SK-N-MC (cell line): ENCODE results near the gene ONECUT3.

Source experiments
- DNase-seq: peaks from one replicate; pipeline ENCODE4 v3.0.0-alpha.2; 2011; ENCODE audit warnings: low read depth, low spot score
- H3K27ac ChIP-seq: fragments of 200-600 bp; sonication (generic); 2 replicates; pipeline ENCODE4 v1.5.1; 2016; ENCODE audit warnings: mixed run types
- H3K36me3 ChIP-seq: fragments of 200-600 bp; sonication (generic); 2 replicates; pipeline ENCODE4 v1.6.1; 2017; ENCODE audit warnings: antibody characterized with exemption, low read length, mixed read lengths; ENCODE audit not compliant: insufficient read depth
- H3K4me3 ChIP-seq: fragments of 200-600 bp; sonication (generic); 2 replicates; pipeline ENCODE4 v1.5.1; 2016
- H3K9ac ChIP-seq: fragments of 200-600 bp; sonication (generic); 2 replicates; pipeline ENCODE4 v1.8.0; 2017; ENCODE audit warnings: mixed run types, mixed read lengths; ENCODE audit not compliant: insufficient read length
- H3K9me3 ChIP-seq: fragments of 200-600 bp; sonication (generic); 2 replicates; pipeline ENCODE4 v1.6.1; 2017; ENCODE audit warnings: low read depth, mild to moderate bottlenecking, antibody characterized with exemption, low read length, moderate library complexity, mixed read lengths
- EZH2 ChIP-seq: fragments of 200-600 bp; sonication (generic); IDR thresholded peaks from one replicate; pipeline ENCODE4 v1.6.1; 2017; ENCODE audit warnings: antibody characterized with exemption
- FOXP2 ChIP-seq: optimal IDR thresholded peaks from 2 replicates; pipeline ENCODE3; 2011; ENCODE audit warnings: mild to moderate bottlenecking, moderate library complexity; ENCODE audit not compliant: insufficient read depth; ENCODE audit errors: extremely low read length, control extremely low read depth
- POLR2AphosphoS5 ChIP-seq: IDR thresholded peaks from 2 replicates; pipeline ENCODE4 v1.6.1; 2012; ENCODE audit warnings: mild to moderate bottlenecking, low read depth, low read length, borderline replicate concordance

ONECUT3 gene

GRCh38 chr19:1817553-1818179 lies 64.4 kb downstream of the ONECUT3 start:
- DNase-seq: no peak
- TF ChIP-seq EZH2 (no peak), FOXP2 (no peak), POLR2AphosphoS5 (no peak)
- Histone ChIP-seq H3K27ac (no peak overlapping the region), H3K36me3 (peaks cover 24% of the 10 kb centered on the region; the same call in 1 of the 2 replicates), H3K4me3 (no peak overlapping the region), H3K9me3 (no peaks in the 10 kb centered on the region), H3K9ac (no peak overlapping the region)

- H3K9ac ChIP-seq: no peak overlapping the region
- no peak for TF ChIP-seq POLR2AphosphoS5
- no peak for TF ChIP-seq FOXP2
- TF ChIP-seq EZH2: no peak
- H3K27ac ChIP-seq: no peak overlapping the region
- peaks cover 27% of the 10 kb centered on the region; the same call in 1 of the 2 replicates for H3K36me3 ChIP-seq
- H3K4me3 ChIP-seq: no peak overlapping the region
- no peaks in the 10 kb centered on the region for H3K9me3 ChIP-seq
- DNase-seq: no peak
Observed at GRCh38 chr19:1818549-1819195, 65.4 kb downstream of the ONECUT3 start.

DNA sequence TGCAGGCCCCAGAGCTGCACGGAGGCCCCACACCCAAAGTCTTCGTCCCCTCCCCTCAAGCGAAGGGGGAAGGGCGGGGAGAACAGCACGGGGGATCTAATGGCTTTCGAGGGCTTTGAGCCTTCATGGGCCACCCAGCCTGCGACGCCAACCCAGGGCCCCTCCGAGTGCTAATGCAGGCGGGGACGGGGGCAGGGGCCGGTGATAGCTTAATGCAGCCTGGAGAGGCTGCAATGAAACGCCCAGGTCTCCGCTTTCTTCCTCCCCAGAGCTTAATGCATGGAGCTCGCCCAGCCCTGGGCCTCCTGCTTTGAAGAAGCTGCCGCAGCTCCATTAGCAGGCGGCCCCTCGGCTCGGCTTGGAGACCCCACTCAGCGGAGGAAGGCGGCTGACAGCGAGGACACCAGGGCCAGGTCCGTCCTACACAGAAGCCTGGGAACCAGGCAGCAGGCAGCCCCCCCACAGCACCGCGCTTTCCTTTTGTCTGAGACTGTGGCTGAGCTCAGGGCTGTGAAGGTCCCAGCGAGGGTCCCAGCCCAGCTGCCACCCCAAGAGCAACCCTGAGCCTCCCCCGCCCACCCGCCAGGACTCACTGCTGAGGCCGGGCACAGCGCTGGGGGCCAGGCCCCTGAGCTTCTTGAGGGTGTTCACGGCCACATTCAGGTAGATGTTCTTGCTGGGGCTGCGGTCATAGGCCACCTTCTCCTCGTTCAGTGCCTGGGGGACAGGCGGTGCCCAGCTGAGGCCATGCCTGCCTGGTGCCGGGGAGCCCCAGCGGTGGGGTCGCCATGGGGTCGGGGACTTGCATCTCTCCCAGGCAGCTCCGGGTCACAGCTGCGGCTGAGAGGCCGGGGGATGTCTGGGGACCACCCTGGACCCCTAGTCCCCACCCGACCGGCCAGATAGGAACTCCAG lies 66.3 kb downstream of the ONECUT3 start:
- DNase-seq: no peak
- TF ChIP-seq FOXP2: no peak
- H3K9ac ChIP-seq: no peak overlapping the region
- no peak overlapping the region for H3K4me3 ChIP-seq
- H3K27ac ChIP-seq: no peak overlapping the region
- peaks cover 27% of the 10 kb centered on the region; the same call in 1 of the 2 replicates for H3K36me3 ChIP-seq
- H3K9me3 ChIP-seq: no peaks in the 10 kb centered on the region

DNA sequence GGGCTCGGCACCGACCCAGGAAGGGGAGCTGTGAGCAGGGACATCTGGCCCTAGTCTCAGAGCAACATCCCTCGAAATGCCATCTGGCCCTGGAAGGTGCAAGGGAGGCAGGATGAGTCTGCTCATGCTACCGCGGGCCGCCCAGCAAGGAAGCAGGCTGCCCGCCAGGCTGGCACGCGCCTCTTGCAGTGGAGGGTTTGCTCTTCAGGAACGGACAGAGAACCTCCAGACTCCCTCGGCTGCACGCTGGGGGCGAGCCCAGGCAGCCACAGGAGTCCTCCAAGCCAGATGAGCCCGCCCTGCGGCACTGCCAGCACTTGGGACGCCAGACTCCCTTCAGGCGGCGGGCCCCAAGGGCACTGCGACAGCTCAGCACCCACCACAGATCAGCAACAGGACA lies 68.9 kb downstream of the ONECUT3 start:
- Histone ChIP-seq H3K27ac (no peak overlapping the region), H3K36me3 (peaks cover 18% of the 10 kb centered on the region; the same call in 1 of the 2 replicates), H3K9ac (no peak overlapping the region), H3K9me3 (no peaks in the 10 kb centered on the region), H3K4me3 (no peak overlapping the region)
- no peak for TF ChIP-seq POLR2AphosphoS5
- TF ChIP-seq EZH2: no peak
- TF ChIP-seq FOXP2: no peak
- DNase-seq: no peak

DNA sequence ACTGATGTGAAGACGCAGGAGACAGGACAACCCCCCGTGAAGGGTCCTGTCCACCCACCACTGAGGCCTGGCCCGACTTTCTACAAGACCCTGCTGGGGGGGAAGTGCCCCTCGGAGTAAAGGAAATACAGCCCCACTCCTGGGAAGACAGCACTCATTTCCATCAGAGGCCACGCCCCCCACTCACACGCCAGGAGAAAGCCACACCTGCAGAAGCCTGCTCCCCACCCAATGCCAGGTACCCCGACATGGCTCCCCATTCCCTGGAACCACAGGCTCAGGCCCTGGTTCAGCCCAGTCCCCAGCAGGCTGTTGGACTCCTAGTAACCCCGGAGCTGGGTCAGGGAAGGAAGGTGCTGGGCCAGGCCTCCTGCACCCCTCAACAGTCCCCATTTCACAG lies 69.7 kb downstream of the ONECUT3 start:
- H3K4me3 ChIP-seq: no peak overlapping the region
- peaks cover 13% of the 10 kb centered on the region; the same call in 1 of the 2 replicates for H3K36me3 ChIP-seq
- H3K9ac ChIP-seq: no peak overlapping the region
- TF ChIP-seq FOXP2: no peak
- no peak for TF ChIP-seq EZH2
- TF ChIP-seq POLR2AphosphoS5: no peak
- no peak for DNase-seq
- no peaks in the 10 kb centered on the region for H3K9me3 ChIP-seq
- no peak overlapping the region for H3K27ac ChIP-seq

GRCh38 chr19:1823539-1824251 lies 70.4 kb downstream of the ONECUT3 start:
- Histone ChIP-seq H3K4me3 (no peak overlapping the region), H3K36me3 (peaks cover 10% of the 10 kb centered on the region; the same call in 1 of the 2 replicates), H3K27ac (no peak overlapping the region), H3K9me3 (no peaks in the 10 kb centered on the region), H3K9ac (no peak overlapping the region)
- no peak for TF ChIP-seq FOXP2
- DNase-seq: no peak

DNA sequence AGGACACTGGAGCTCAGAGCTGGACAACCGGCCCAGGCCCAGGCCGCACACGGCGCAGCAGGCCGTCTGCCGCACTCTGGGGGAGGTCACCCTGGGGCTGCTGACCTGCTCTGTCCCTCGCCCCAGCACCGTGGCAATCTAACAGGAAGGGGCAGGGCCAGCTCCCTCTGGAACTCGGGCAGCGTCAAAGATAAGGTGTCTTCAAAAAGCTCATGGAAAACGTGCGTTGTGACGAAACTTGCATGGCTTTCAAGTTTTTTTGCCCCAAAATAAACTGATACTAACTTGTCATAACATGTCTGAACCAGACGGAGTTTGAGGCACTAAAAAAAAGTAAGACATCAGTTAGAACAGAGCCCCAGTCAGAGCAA lies 70.9 kb downstream of the ONECUT3 start:
- no peak for TF ChIP-seq POLR2AphosphoS5
- no peak for TF ChIP-seq FOXP2
- no peak for TF ChIP-seq EZH2
- Histone ChIP-seq H3K4me3 (no peak overlapping the region), H3K36me3 (peaks cover 10% of the 10 kb centered on the region; the same call in 1 of the 2 replicates), H3K9ac (no peak overlapping the region), H3K9me3 (no peaks in the 10 kb centered on the region), H3K27ac (no peak overlapping the region)
- DNase-seq: no peak

DNA sequence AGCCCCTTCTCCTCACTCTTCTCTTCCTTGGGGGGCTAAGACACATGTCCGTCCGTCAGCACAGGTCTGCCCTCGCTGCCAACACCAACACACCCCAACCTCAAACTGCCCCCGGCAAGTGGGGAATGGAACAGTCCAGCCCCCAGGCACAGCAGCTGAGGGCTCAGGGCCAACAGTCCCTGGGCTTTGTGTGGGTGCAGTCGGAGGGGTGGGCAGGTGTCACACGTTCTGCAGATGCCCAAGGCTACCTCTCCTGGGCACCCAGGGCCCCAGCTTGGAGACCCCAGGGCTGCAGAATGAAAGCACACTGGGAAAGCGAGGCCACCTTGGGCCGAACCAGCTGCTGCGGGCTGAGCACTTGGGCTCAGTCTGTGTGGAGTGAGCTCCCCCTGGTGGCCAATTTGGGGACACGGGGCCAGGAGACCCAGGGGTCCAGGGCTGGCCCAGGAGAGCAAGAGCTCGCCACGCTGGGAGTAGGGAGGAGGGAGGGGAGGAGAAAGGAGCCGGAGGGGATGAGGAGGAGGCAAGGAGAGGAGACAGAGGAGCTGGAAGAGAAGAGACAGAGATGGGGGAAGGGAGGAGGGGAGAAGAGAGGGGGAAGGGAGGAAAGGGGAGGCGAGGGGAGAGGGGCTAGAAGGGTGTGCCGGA lies 72.7 kb downstream of the ONECUT3 start:
- H3K27ac ChIP-seq: no peak overlapping the region
- TF ChIP-seq EZH2 (no peak), FOXP2 (no peak), POLR2AphosphoS5 (no peak)
- H3K9ac ChIP-seq: no peak overlapping the region
- H3K9me3 ChIP-seq: no peaks in the 10 kb centered on the region
- peaks cover 12% of the 10 kb centered on the region for H3K36me3 ChIP-seq
- no peak overlapping the region for H3K4me3 ChIP-seq
- DNase-seq: no peak
